ENCODE data around the gene CAMK2A. TPM values are rescaled to one million over a fixed set of nuclear protein-coding genes. Genes with fewer than 3 reads are reported as not detected.

Gene CAMK2A
- total RNA-seq, 6 donors from 2014 or later = 0.29 to 2.4 (median 1.8) TPM; not detected in 1

DNA sequence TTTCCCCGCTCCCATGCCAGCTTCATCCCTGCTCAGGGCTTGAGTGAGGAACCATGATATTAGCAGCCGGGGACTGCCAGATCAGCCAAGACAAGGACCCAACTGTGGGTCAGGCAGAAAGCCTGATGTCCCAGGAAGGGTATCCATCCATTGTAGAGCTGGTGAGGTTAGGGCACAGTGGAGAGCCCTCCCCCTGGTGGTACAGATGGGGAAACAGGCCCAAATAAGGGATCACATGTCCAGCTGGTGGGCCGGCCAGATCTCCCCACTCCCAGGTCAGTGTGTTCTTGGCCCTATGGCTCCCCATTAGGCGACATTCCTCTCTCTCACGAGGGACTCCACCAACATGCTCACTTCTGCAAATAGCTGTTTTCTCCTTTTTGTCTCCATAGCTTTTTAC lies 114.0 kb downstream of the CAMK2A start:
- Histone ChIP-seq H3K27ac (no peak overlapping the region), H3K36me3 (no peaks in the 10 kb centered on the region), H3K4me3 (no peak overlapping the region), H3K9me3 (no peaks in the 10 kb centered on the region), H3K4me1 (peaks cover 0 to 4% (median 2%) of the 10 kb centered on the region in 4 donors), H3K27me3 (no peaks in the 10 kb centered on the region)
- no peak for DNase-seq
- TF ChIP-seq POLR2AphosphoS5 (IDR thresholded peaks at IDR 0.05) (no peak), CTCF (IDR thresholded peaks at IDR 0.05) (peak in 3 of 6 experiments; percentile 5 to 30 (median 23)), POLR2A (IDR thresholded peaks at IDR 0.05) (no peak)
- no peak for ATAC-seq (ENCODE audit: low FRiP score in 2 of 2)
- 77% methylated on average over 4 to 5 of the region's 5 CpGs for WGBS, 2 donors

GRCh38 chr5:150175076-150175475 lies 114.5 kb downstream of the CAMK2A start:
- whole genome bisulfite sequencing, 2 donors = 50 to 64% methylated on average over 1 of the region's 1 CpG
- Histone ChIP-seq H3K27ac (no peak overlapping the region), H3K9me3 (no peaks in the 10 kb centered on the region), H3K4me3 (no peak overlapping the region), H3K4me1 (no peaks in the 10 kb centered on the region), H3K27me3 (no peaks in the 10 kb centered on the region), H3K36me3 (no peaks in the 10 kb centered on the region)
- ATAC-seq (ENCODE audit: low FRiP score in 2 of 2) = no peak
- TF ChIP-seq POLR2AphosphoS5 (IDR thresholded peaks at IDR 0.05) (no peak), POLR2A (IDR thresholded peaks at IDR 0.05) (no peak), CTCF (IDR thresholded peaks at IDR 0.05) (no peak), EP300 (IDR thresholded peaks at IDR 0.05) (no peak)
- no peak for DNase-seq

DNA sequence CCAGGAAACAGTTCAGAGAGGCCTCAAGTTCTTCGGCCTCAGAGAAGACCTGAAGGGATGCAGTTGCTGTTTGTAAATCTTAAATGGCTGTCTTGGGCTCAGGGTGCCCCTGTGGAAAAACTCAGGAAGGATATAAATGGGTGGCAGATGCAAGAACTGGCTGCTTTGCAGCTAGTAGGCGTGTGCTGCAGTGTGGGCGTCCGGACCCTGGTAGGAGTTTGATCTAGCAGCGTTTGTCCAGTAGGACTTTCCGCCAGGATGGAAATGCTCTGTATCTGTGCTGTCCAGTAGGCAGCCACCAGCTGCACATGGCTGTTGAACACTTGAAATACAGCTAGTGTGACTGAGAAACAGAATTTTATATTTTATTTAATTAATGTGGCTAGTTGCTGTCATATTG lies 115.3 kb downstream of the CAMK2A start:
- Histone ChIP-seq H3K9me3 (no peaks in the 10 kb centered on the region), H3K27me3 (no peaks in the 10 kb centered on the region), H3K4me1 (no peaks in the 10 kb centered on the region), H3K4me3 (no peak overlapping the region), H3K27ac (no peak overlapping the region), H3K36me3 (no peaks in the 10 kb centered on the region)
- DNase-seq = no peak
- ATAC-seq (ENCODE audit: low FRiP score in 2 of 2) = no peak
- TF ChIP-seq EP300 (IDR thresholded peaks at IDR 0.05) = no peak
- TF ChIP-seq CTCF (IDR thresholded peaks at IDR 0.05) = no peak
- no peak for TF ChIP-seq POLR2A (IDR thresholded peaks at IDR 0.05)
- no peak for TF ChIP-seq POLR2AphosphoS5 (IDR thresholded peaks at IDR 0.05)
- 92% methylated on average over 6 of the region's 6 CpGs for WGBS, 2 donors

GRCh38 chr5:150173161-150173560 lies 116.4 kb downstream of the CAMK2A start:
- Histone ChIP-seq H3K27me3 (no peaks in the 10 kb centered on the region), H3K27ac (no peak overlapping the region), H3K36me3 (no peaks in the 10 kb centered on the region), H3K4me1 (no peaks in the 10 kb centered on the region), H3K4me3 (no peak overlapping the region), H3K9me3 (no peaks in the 10 kb centered on the region)
- ATAC-seq (ENCODE audit: low FRiP score in 2 of 2) (no peak), DNase-seq (no peak)
- no peak for TF ChIP-seq POLR2A (IDR thresholded peaks at IDR 0.05)
- no peak for TF ChIP-seq EP300 (IDR thresholded peaks at IDR 0.05)
- 85 to 88% methylated on average over 3 of the region's 3 CpGs for WGBS, 2 donors

DNA sequence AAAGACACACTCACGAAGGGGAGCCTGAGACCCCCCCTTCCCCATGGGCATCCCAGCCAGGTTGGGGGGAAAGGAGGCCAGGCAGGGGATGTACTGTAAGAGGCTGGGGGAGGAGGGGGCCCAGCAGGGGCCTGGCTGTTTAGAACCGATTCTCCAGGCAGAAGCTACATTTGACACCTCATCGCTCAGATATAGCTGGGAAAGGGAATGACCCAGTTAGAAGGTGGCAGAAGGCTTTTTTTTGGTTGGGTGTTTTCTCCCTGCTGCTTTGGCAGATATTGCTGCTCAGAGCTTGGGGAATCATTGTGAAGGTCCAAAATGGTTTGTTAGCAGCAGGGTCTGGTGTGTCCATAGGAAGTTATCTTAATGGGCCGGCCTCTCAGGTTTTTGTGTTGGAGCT lies 117.0 kb downstream of the CAMK2A start:
- Histone ChIP-seq H3K27ac (no peak overlapping the region), H3K9me3 (no peaks in the 10 kb centered on the region), H3K36me3 (no peaks in the 10 kb centered on the region), H3K4me1 (no peaks in the 10 kb centered on the region), H3K4me3 (no peak overlapping the region), H3K27me3 (peaks cover 0 to 3% (median 0%) of the 10 kb centered on the region in 4 donors)
- TF ChIP-seq POLR2AphosphoS5 (IDR thresholded peaks at IDR 0.05) (no peak), POLR2A (IDR thresholded peaks at IDR 0.05) (no peak), CTCF (IDR thresholded peaks at IDR 0.05) (no peak), EP300 (IDR thresholded peaks at IDR 0.05) (no peak)
- ATAC-seq (ENCODE audit: low FRiP score in 2 of 2) (no peak), DNase-seq (no peak)
- WGBS, 2 donors = 83 to 85% methylated on average over 4 of the region's 4 CpGs

Measured in upper lobe of left lung (tissue), 6 donors.